CD4-positive, alpha-beta T cell treated with Interleukin-6 at 100 ng/mL for 8 hours (primary cell): ENCODE measurements around the gene LNP1.

Experiments
- DNase-seq: peaks from one replicate; pipeline ENCODE4 v3.0.0-alpha.2; 2020; ENCODE audit warnings: mixed read lengths, low spot score

Gene LNP1

DNA sequence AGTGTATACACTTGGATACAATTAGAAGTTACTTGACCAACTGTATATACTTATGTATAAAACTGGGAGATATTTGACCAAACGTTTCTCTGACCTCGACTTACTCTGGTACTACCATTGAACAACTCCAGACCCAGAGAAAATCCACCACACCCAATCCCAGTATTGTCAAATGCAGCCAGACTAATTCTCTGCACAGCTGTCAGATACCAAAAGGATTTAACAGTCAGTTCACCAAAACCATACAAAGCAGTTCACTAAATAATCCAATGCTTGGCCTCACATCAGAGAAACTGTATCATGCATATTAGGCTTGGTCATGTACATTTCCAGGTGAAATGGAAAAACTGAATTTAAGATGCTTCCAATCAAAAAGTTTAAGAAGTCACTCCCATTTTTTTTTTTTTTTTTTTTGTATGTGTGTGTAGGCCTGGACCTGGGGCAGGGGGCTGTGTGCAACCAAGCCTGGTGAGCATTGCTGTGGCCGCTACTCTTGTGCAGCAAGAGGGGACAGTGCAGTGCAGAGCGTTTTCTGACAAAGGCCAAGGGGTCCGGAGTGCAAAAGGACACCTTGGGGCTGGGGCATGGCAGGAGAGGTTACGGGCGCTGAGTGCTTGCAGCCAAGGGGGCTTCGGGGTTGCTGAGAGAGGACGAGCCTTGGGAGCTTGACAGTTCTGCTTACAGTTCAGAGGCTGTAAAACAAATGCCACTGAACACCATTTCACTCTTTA, 1.8 kb upstream of the LNP1 start:
- DNase-seq: no peak

DNA sequence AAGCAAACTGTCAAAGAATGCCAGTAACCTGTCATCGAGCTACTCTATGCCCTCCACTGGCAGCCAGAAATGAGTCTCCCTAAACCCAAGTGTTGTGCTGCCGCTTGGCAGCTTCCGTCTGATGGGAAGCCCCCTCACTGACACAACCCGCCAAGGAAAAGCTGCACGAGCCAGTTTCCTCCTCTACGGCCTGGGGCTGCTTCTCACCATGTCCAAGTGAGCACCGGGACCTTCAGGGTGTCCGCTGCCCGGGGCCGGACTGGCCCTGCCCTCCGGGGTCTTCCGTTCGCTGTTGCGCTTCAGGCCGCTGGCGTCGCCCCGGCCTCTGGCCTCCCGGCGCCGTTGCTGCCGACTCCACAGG, 940 bp upstream of the LNP1 start:
- peak; percentile 5 for DNase-seq

DNA sequence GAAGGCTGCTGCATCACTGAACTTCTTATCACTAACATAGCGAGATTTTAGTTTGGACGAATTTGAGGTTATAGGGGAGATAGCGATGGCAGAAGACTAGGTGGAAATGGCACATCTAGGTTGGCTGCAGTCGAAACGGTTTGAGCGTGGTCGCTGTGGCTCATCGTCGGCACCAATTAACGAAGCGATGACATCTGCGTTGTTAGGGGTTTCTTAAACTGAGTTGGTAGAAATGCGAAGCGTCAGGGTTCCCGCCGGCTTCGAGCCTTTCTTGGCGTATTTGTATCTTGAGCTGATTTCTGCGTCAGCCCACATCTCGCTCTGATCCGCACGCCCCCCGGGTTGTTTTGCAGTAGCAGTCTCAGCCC, 319 bp downstream of the LNP1 start:
- peak; percentile 32 for DNase-seq

DNA sequence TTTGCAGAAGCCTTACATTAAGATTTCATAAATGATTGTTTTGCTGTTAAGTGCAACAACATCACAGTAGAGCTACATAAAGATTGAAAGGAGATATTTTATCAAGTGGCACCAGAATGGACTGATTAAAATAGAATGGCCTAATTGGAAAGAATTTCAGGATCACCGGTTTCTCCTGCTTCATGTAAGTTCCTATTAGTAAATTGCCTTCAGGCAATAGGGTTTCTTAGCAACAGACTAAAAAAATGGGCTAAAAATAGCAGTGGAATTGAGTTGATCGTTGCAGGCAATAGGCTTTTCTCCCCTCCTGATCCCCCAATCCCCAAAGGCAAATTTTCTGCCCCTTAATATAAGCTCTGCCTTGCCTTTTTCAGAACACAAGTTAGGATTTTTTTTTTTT, 917 bp downstream of the LNP1 start:
- DNase-seq: no peak

DNA sequence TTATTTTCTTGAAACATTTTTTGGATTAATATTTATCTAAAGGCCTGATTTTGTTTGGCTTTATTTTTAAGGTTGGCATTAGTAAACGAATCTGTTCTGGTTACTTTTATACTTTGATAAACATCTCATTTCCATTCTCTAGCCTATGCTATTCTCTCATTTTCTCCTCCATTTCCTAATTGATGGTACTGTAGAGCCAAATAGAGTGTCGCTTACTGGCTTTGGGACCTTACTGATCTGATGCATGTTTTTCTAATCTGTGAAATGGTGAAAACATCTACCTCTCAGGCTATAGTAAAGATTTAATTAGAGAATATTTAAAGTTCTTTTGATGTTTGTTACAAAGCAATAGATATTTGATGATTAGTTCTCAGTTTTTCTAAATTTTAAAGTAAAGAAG, 1.6 kb downstream of the LNP1 start:
- no peak for DNase-seq

DNA sequence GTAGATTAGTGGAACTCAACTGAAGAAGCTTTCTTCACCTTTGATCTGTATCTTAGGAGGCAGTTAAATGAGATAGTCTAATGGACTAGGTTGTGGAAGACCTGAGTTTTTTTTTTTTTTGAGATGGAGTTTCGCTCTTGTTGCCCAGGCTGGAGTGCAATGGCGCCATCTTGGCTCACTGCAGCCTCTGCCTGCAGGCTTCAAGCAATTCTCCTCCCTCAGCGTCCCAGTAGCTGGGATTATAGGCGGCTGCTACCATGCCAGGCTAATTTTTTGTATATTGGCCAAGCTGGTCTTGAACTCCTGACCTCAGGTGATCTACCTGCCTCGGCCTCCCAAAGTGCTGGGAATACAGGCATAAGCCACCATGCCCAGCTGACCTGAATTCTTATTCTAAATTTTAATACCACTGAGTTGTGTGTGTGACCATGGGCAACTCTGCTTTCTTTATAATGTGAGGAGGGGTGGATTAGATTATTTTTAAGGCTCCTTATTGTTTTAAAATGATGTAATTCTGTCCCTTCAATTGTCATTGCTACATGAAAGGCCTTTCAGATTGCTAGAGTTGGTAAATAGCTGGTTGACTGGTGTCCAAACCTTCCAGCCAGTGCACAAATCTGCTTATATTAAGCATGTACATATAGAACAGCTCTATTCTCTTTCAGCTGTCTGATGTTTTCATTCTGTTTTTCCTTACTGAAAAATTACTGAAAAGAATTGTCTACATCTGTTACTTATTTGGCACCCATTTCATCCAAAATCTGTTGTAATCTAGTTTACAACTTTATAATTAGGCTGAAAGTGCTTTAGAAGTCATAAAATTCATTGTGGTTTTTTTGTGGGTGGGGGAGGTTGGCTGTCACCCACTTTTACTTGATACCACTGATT, 2.3 kb downstream of the LNP1 start:
- DNase-seq: no peak

DNA sequence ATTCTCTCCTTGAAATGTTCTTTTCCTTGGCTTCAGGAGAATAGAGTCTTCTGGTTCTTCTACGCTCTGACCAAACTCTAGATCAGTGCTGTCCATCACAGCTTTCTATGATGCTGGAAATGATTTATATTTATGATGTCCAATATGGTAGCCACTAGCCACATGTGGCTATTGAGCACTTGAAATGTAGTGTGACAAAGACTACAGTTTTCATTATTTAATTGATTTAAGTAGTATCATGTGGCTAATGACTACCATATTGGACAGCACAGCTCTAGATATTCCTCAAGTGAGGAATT, 2.9 kb downstream of the LNP1 start:
- no peak for DNase-seq

DNA sequence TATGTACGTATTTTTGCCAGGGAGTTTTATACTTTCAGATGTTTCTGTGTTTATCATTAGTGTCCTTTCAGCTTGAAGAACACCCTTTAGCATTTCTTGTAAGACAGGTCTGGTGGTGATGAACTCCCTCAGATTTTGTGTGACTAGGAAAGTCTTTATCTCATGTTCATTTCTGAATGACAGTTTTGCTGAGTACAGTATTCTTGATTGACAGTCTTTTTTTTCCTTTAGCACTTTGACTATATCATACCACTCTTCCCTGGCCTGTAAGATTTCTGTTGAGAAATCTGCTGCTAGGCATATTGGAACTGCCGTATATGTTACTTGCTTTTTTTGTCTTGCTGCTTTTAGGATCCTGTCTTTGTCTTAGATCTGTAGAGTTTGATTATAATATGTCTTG, 5.8 kb downstream of the LNP1 start:
- DNase-seq: no peak

DNA sequence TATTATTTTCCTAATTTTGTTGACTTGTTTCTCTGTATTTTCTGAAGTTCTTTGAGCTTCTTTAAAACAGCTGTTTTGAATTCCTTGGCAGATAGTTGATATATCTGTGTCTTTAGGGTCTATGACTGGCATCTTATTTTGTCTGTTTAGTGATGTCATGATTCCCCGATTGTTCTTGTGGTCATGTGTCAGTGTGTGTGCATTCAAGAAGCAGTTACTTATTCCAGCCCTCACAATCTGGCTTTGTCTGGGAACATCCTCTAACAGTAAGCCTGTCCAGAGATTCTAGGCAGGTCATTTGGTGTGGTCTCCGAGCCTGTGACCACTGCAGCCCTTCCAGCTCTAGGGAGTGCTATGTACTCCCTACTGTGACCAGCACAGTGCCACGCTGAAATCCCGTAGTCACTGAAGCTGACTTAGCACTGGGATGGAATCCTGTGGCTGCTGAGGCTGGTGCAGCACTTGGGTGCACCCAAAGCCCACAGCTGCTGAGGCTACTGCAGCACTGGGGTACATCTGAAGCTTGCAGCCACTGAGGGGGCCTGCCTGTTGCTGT, 6.7 kb downstream of the LNP1 start:
- no peak for DNase-seq

DNA sequence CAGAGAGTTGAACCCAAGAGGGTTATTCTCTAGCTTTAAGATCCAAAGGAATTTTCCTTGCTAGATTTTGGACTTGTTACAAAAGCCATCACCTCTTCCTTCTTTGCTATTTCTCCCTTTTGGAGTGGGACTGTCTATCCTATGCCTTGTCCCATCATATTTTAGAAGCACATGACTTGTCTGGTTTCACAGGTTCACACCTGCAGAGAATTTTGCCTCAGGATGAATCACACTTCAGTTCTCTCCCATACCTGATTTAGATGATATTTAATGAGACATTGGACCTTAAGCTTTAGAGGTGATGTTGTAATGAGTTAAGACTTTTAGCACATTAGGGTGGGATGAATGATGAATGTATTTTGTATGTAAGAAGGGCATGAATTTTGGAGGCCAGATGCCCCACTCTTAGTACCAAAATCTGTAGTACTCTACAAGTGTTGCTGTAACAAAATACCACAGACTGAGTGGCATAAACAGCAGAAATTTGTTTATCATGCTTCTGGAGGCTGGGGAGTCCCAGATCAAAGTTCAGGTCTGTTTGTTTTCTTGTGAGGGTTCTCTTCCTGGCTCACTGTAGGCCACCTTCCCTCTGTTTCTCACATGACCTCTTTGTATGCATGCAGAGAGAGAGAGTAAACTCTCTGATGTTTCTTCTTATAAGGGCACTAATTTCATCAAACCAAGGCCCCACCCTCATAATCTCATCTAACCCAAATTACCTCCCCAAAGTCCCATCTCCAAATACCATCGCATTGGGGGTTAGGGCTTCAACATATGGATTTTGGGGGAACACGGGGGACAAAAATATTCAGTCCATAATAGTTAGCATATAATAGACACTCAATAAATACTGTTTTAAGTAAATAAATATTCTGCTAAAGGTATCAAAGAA, 10.0 kb downstream of the LNP1 start:
- DNase-seq: no peak

DNA sequence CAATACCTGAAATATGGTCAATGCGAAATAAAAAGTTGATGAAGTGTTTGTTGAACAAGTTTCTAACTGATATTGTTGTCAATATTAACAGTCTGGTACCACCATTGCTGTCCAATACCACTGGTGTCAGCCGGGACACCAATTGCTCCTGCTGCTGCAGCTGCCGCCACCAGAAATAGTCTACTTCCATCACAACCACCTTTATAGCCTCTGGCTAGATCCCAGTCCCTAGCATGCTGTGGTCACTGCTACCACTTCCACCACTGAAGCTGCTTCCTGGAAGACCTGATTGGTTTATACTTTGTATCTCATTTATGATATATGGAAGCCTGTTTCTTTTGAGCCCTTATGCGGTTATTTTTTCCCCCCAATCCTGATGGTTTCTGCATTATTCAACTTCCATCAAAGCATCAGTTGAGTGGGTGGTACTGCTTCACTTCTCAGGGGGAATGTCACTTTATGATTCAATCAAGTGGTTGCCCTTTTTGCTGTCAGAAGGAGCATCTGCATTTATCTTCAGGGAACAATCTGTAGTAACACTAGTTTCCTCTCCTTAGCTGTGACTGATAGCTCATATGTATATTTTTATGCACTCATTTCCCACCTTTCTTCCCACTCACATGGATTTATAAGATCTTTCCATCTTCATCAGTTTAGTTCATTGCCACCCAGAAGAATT, 11.7 kb downstream of the LNP1 start:
- no peak for DNase-seq

DNA sequence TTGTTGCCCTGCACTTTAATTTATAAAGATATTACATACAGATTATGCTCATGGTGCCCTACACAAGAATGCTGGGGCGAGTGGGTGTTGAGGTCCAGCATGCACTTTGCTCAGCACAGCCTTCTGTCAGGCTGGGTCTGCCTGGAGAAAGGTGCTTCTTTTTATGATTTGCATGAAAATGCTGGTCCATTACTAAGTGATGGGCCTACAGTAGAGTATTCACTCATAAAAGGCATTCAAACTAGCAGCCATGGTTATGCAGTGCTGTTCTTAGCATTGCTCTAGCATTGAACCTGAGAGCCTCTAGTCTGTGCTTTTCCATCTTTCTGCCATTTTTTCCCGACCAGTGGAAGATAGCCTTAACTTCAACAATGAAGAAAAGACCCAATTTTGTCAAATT, 12.3 kb downstream of the LNP1 start:
- DNase-seq: no peak

DNA sequence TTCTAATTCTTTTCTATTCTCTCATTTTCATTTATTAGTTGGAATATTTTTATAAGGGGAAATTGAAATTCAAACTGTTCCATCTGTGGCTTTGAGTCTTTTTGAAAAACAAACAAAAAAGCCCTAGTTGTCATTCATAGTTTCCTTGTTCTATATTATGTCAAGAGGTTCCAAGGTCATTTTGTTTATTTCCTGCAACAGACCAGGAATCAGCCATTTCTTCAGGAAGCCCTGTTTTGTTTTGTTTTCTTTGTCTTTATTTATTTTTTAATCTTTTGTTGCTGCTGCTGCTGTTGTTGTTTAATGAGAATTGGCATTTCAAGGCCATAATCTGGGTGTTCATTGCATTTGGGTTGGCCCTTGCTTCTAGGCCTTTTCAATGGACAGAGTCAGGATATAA, 14.8 kb downstream of the LNP1 start:
- DNase-seq: no peak

DNA sequence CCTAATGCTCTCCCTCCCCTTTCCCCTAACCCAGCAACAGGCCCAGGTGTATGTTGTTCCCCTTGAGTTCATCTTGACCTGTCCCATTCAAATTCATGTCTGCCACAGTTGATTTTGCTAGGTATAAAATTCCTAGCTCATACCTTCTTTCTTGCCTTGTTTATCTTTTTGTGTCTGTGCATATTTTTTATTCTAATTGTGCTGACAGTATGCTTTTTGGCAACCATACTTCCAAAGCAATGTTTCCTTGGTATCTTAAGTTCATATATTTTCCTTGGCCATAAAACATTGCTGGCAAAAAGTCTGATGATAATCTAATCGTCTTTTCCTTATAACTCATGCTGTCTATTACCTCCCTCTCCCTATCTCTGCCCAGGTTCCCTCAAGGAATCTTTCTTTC, 15.5 kb downstream of the LNP1 start:
- no peak for DNase-seq

DNA sequence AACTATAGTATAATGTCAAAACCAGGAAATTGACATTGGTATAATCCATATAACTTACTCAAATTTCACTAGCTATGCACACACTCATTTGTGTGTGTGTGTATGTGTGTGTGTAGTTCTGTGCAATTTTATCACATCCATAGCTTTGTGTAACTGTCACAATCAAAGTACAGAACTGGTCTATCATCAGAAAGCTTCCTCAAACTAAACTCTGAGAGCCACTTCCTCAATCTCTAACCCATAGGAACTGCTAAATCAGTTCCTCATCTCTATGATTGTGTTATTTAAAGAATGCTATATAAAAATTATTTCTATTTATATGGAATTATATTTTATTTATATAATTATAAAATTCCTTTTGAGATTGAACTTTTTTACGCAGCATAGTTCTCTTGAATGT, 18.1 kb downstream of the LNP1 start:
- DNase-seq: no peak

DNA sequence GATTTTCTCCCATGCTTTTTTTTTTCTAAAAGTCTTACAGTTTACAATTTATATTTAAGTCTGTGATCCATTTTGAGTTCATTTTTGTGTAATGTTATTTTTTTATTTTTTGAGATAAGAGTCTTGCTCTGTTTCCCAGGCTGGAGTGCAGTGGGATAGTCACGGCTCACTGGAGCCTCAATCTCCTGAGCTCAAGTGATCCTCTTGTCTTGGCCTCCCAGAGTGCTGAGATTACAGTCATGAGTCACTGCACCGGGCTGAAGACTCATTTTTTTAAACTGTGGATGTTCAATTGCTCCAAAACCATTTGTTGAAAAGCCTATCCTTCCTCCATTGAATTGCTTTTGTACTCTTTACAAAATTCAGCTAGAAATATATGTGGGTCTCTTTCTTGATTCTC, 19.5 kb downstream of the LNP1 start:
- DNase-seq: no peak

DNA sequence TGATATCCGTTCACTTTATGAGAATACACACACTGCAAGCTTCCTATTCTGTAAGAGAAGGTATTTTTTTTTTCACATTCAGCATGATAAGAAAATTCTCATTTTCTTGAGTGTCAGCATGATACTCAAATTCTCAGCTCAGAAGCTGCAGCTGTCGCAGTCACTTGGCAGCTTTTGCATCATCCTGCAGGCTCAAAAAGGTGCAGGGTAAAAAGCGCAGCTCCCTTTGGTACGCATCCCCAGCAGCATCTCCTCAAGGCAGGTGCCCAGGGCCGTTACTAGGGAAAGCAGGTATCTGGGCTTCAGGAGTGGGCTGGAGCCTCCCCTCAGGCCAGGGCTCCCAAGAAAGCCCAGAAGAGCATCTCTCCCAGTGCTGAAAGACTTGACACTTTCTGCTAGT, 22.3 kb downstream of the LNP1 start:
- no peak for DNase-seq

DNA sequence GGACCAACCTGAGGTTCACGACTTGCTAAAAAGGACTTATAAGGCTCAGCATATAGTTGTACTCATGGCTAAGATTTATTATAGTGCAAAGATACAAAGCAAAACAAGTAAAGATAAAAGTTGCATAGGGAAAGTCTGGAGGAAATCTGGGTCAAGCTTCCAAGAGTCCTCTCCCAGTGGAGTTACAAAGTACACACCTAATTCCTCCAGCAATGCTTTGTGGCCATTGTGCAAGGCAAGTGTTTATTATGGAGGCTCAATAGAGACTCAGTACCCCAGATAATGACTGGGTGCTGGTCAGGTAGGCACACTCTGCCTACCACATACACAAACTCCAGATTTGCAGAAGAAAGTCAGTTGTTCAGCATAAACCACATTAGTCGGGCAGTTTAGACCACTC, 22.9 kb downstream of the LNP1 start:
- no peak for DNase-seq

DNA sequence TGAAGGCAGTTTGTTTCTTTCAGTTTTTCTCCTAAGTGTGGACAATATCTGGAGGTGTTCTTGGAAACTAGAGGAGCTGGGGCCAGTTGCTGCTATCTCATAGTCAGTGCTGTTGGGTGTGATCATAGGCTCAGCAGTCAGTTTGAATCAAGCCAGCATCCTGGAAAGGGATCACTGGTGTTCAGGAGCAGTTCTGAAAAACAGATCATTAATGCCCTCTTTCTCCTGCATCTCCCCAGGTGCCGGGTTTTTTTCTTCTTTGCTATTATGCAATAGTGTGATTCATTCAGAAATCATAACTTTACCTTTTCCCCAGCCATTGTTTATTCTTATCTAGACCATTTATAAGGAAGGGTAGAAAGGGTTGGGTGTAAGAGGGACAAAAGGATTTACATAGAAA, 24.0 kb downstream of the LNP1 start:
- DNase-seq: no peak

DNA sequence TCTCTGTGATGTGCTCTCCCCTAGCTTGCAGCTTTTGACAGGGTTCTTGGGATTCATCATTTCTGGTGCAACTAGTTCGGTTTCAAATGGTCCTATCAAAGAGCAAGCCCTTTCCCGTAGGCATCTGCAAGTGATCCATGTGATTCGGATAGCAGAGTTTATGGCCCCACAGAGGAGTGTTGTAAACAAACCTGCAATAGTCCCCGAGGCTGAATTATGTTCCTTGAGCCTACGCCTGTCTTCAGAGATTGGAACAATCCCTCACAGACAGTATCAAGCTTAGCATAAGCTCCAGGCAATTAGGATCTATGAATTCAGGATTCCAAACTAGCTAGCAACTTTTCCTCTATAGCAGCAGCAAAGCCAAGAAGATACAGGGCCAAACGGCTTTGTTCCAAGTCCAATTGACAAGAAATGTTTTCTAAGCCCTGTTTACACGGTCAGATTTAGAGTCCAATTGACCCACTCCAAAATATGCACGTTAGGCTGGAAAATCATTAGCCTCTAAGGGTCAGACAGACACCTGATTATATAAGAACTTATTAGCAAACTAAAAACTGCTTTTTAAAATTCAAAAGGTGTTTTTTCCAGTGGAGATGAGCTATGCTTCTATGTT, 24.8 kb downstream of the LNP1 start:
- no peak for DNase-seq

DNA sequence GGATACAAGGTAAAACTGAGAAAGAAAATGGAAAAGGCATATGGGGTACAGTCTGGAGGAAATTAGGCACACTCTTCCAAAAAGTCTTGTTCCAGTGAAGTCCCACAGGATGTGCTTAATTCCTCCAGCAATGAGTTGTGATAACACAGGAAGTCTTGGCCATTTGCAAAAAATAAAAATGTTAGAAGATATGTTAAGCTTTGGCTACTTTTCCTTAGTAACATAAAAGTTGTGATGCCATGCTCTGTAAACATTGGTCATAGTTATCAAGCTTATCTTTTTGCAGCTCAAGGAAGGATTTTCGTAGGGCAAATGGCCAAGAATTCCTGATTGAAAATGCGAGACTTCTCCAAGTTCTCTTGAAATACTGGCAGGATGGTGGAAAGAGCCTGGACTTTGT, 26.4 kb downstream of the LNP1 start:
- no peak for DNase-seq
